GM19395 (cell line): ENCODE measurements around the gene MYO5A.

Experiments used
- ATAC-seq: cut with Tn5 transposase; IDR thresholded peaks from one replicate; pipeline ENCODE4 v1.9.1; 2021; ENCODE audit warnings: mild to moderate bottlenecking, moderate library complexity; ENCODE audit not compliant: unreplicated experiment

The MYO5A gene

GRCh38 chr15:52378746-52379394, 149.8 kb downstream of the MYO5A start:
- peak; percentile 55 for ATAC-seq

- no peak for ATAC-seq
Observed at GRCh38 chr15:52370010-52370409, 158.7 kb downstream of the MYO5A start.

- ATAC-seq: no peak
Observed at GRCh38 chr15:52369455-52369854, 159.2 kb downstream of the MYO5A start.

- no peak for ATAC-seq
Observed at GRCh38 chr15:52369030-52369429, 159.7 kb downstream of the MYO5A start.

- no peak for ATAC-seq
Observed at GRCh38 chr15:52368402-52368801, 160.3 kb downstream of the MYO5A start.

GRCh38 chr15:52362497-52362896, 166.2 kb downstream of the MYO5A start:
- no peak for ATAC-seq

- no peak for ATAC-seq
Observed at GRCh38 chr15:52361975-52362494, 166.6 kb downstream of the MYO5A start.

- no peak for ATAC-seq
Observed at GRCh38 chr15:52361494-52361893, 167.2 kb downstream of the MYO5A start.

GRCh38 chr15:52360229-52361203, 168.2 kb downstream of the MYO5A start:
- ATAC-seq: no peak

- no peak for ATAC-seq
Observed at GRCh38 chr15:52359722-52360121, 169.0 kb downstream of the MYO5A start.

- ATAC-seq: no peak
Observed at GRCh38 chr15:52357949-52358348, 170.7 kb downstream of the MYO5A start.

GRCh38 chr15:52352086-52352485, 176.6 kb downstream of the MYO5A start:
- ATAC-seq: no peak

GRCh38 chr15:52351206-52351908, 177.3 kb downstream of the MYO5A start:
- ATAC-seq: no peak

- ATAC-seq: no peak
Observed at GRCh38 chr15:52350423-52350822, 178.3 kb downstream of the MYO5A start.

GRCh38 chr15:52349052-52349700, 179.5 kb downstream of the MYO5A start:
- ATAC-seq: no peak

GRCh38 chr15:52348056-52348745, 180.5 kb downstream of the MYO5A start:
- ATAC-seq: no peak

- no peak for ATAC-seq
Observed at GRCh38 chr15:52344592-52344991, 184.1 kb downstream of the MYO5A start.

- ATAC-seq: no peak
Observed at GRCh38 chr15:52343831-52344230, 184.8 kb downstream of the MYO5A start.

- no peak for ATAC-seq
Observed at GRCh38 chr15:52340093-52340492, 188.6 kb downstream of the MYO5A start.

- no peak for ATAC-seq
Observed at GRCh38 chr15:52338891-52339290, 189.8 kb downstream of the MYO5A start.
